Activated T-helper 17 cell treated with anti-CD3 and anti-CD28 coated beads, Interleukin-2, amount 50 U/mL, for 72 hours (primary cell): Measurements from ENCODE around the gene GDF9. TPM values are rescaled to one million over a fixed set of nuclear protein-coding genes. Genes with fewer than 3 reads are reported as not detected.
A peak's percentile ranks its signal among the peaks of the same experiment; 100 is the strongest.

Experiments
- ATAC-seq: fragments of 150-1000 bp; cut with Tn5 transposase; replicated peaks from 2 replicates; pipeline ENCODE4 v1.10.0; 2021; ENCODE audit warnings: mild to moderate bottlenecking, moderate library complexity
- H3K27ac Mint-ChIP-seq: one replicate; pipeline ENCODE4 v1.8.0; 2022; ENCODE audit warnings: mixed read lengths
- H3K27me3 Mint-ChIP-seq: one replicate; pipeline ENCODE4 v1.8.0; 2022; ENCODE audit warnings: mixed read lengths
- H3K36me3 Mint-ChIP-seq: one replicate; pipeline ENCODE4 v1.8.0; 2022; ENCODE audit warnings: low read depth, mild to moderate bottlenecking, mixed read lengths
- H3K4me1 Mint-ChIP-seq: one replicate; pipeline ENCODE4 v1.8.0; 2022; ENCODE audit warnings: mixed read lengths
- H3K4me3 Mint-ChIP-seq: one replicate; pipeline ENCODE4 v1.8.0; 2022; ENCODE audit warnings: mild to moderate bottlenecking, mixed read lengths
- H3K9me3 Mint-ChIP-seq: one replicate; pipeline ENCODE4 v1.8.0; 2022; ENCODE audit warnings: mixed read lengths
- total RNA-seq, 2 donors: library from RNA; stranded (reverse); gene quantifications; one replicate each; pipeline ENCODE4 v1.2.3, GENCODE V29; 2022

GDF9 gene
- total RNA-seq = under 1 TPM; 0.26 to 0.69 TPM

- Mint-ChIP-seq H3K9me3 (no peaks in the 10 kb centered on the region), H3K27ac (peak within 1 kb of the TSS; percentile 100), H3K27me3 (no peaks in the 10 kb centered on the region), H3K4me1 (peaks cover 11% of the 10 kb centered on the region), H3K36me3 (peaks cover 50% of the 10 kb centered on the region), H3K4me3 (peak within 1 kb of the TSS; percentile 100)
- peak; percentile 99 for ATAC-seq
These were observed at the start of gene GDF9, which contains the start of gene UQCRQ for GRCh38 chr5:132866342-132867045. GDF9 (minus strand) TSS chr5:132866469; CDS start chr5:132864533, 1,936 bp downstream. UQCRQ (plus strand) TSS chr5:132866642; CDS start chr5:132866882, 240 bp downstream.

- Mint-ChIP-seq H3K27ac (no peak overlapping the region), H3K4me1 (peaks cover 5% of the 10 kb centered on the region), H3K9me3 (no peaks in the 10 kb centered on the region), H3K36me3 (peaks cover 87% of the 10 kb centered on the region), H3K4me3 (no peak overlapping the region), H3K27me3 (no peaks in the 10 kb centered on the region)
- no peak for ATAC-seq
These were observed 49.4 kb upstream of the GDF9 start for GRCh38 chr5:132915681-132916080.

- Mint-ChIP-seq H3K4me3 (no peak overlapping the region), H3K4me1 (peaks cover 22% of the 10 kb centered on the region), H3K9me3 (no peaks in the 10 kb centered on the region), H3K27ac (no peak overlapping the region), H3K36me3 (peaks cover 74% of the 10 kb centered on the region), H3K27me3 (no peaks in the 10 kb centered on the region)
- ATAC-seq = no peak
These were observed 43.4 kb upstream of the GDF9 start for GRCh38 chr5:132909702-132910101.

- Mint-ChIP-seq H3K4me1 (peaks cover 26% of the 10 kb centered on the region), H3K27ac (no peak overlapping the region), H3K36me3 (peaks cover 75% of the 10 kb centered on the region), H3K4me3 (no peak overlapping the region), H3K27me3 (no peaks in the 10 kb centered on the region), H3K9me3 (no peaks in the 10 kb centered on the region)
- no peak for ATAC-seq
These were observed 40.9 kb upstream of the GDF9 start for GRCh38 chr5:132907161-132907560.

GRCh38 chr5:132905938-132906337 is 39.7 kb upstream of the GDF9 start:
- Mint-ChIP-seq H3K36me3 (peaks cover 75% of the 10 kb centered on the region), H3K4me1 (peaks cover 21% of the 10 kb centered on the region), H3K4me3 (no peak overlapping the region), H3K9me3 (no peaks in the 10 kb centered on the region), H3K27me3 (no peaks in the 10 kb centered on the region), H3K27ac (no peak overlapping the region)
- ATAC-seq = no peak

- H3K9me3 Mint-ChIP-seq = no peaks in the 10 kb centered on the region
- H3K27ac Mint-ChIP-seq = no peak overlapping the region
- no peak overlapping the region for H3K4me3 Mint-ChIP-seq
- peaks cover 10% of the 10 kb centered on the region for H3K4me1 Mint-ChIP-seq
- ATAC-seq = no peak
- H3K36me3 Mint-ChIP-seq = peaks cover 88% of the 10 kb centered on the region
- H3K27me3 Mint-ChIP-seq = no peaks in the 10 kb centered on the region
These were observed 35.5 kb upstream of the GDF9 start for GRCh38 chr5:132901730-132902129.

GRCh38 chr5:132901036-132901435 is 34.8 kb upstream of the GDF9 start:
- H3K36me3 Mint-ChIP-seq = peaks cover 95% of the 10 kb centered on the region
- no peak overlapping the region for H3K27ac Mint-ChIP-seq
- no peaks in the 10 kb centered on the region for H3K27me3 Mint-ChIP-seq
- no peaks in the 10 kb centered on the region for H3K9me3 Mint-ChIP-seq
- H3K4me1 Mint-ChIP-seq = peaks cover 8% of the 10 kb centered on the region
- no peak overlapping the region for H3K4me3 Mint-ChIP-seq
- no peak for ATAC-seq

- no peaks in the 10 kb centered on the region for H3K4me1 Mint-ChIP-seq
- no peak overlapping the region for H3K4me3 Mint-ChIP-seq
- no peaks in the 10 kb centered on the region for H3K27me3 Mint-ChIP-seq
- peaks cover 96% of the 10 kb centered on the region for H3K36me3 Mint-ChIP-seq
- ATAC-seq = peak; percentile 77
- no peaks in the 10 kb centered on the region for H3K9me3 Mint-ChIP-seq
- H3K27ac Mint-ChIP-seq = no peak overlapping the region
These were observed 31.8 kb upstream of the GDF9 start for GRCh38 chr5:132898094-132898493.

- H3K9me3 Mint-ChIP-seq = no peaks in the 10 kb centered on the region
- H3K4me3 Mint-ChIP-seq = no peak overlapping the region
- peaks cover 4% of the 10 kb centered on the region for H3K4me1 Mint-ChIP-seq
- H3K36me3 Mint-ChIP-seq = peaks cover 96% of the 10 kb centered on the region
- H3K27me3 Mint-ChIP-seq = no peaks in the 10 kb centered on the region
- H3K27ac Mint-ChIP-seq = peak overlapping the region; percentile 1
- ATAC-seq = no peak
These were observed 30.4 kb upstream of the GDF9 start for GRCh38 chr5:132896685-132897084.

- Mint-ChIP-seq H3K27ac (peak overlapping the region; percentile 1), H3K9me3 (no peaks in the 10 kb centered on the region), H3K4me3 (no peak overlapping the region), H3K27me3 (no peaks in the 10 kb centered on the region), H3K36me3 (peaks cover 92% of the 10 kb centered on the region), H3K4me1 (peaks cover 4% of the 10 kb centered on the region)
- no peak for ATAC-seq
These were observed 29.5 kb upstream of the GDF9 start for GRCh38 chr5:132895719-132896305.

- Mint-ChIP-seq H3K27me3 (no peaks in the 10 kb centered on the region), H3K4me3 (no peak overlapping the region), H3K27ac (no peak overlapping the region), H3K9me3 (no peaks in the 10 kb centered on the region), H3K36me3 (peaks cover 92% of the 10 kb centered on the region), H3K4me1 (peaks cover 5% of the 10 kb centered on the region)
- ATAC-seq = no peak
These were observed 24.5 kb upstream of the GDF9 start for GRCh38 chr5:132890817-132891216.

GRCh38 chr5:132889501-132889900 is 23.2 kb upstream of the GDF9 start:
- Mint-ChIP-seq H3K27ac (no peak overlapping the region), H3K4me1 (peaks cover 14% of the 10 kb centered on the region), H3K9me3 (no peaks in the 10 kb centered on the region), H3K4me3 (no peak overlapping the region), H3K27me3 (no peaks in the 10 kb centered on the region), H3K36me3 (peaks cover 92% of the 10 kb centered on the region)
- no peak for ATAC-seq

- Mint-ChIP-seq H3K4me3 (no peak overlapping the region), H3K36me3 (peaks cover 94% of the 10 kb centered on the region), H3K27me3 (no peaks in the 10 kb centered on the region), H3K27ac (no peak overlapping the region), H3K9me3 (no peaks in the 10 kb centered on the region), H3K4me1 (peaks cover 14% of the 10 kb centered on the region)
- no peak for ATAC-seq
These were observed 21.0 kb upstream of the GDF9 start for GRCh38 chr5:132887283-132887682.

GRCh38 chr5:132886064-132886823 is 20.0 kb upstream of the GDF9 start:
- Mint-ChIP-seq H3K9me3 (no peaks in the 10 kb centered on the region), H3K27me3 (no peaks in the 10 kb centered on the region), H3K4me3 (no peak overlapping the region), H3K27ac (peak overlapping the region; percentile 15), H3K36me3 (peaks cover 95% of the 10 kb centered on the region), H3K4me1 (peaks cover 10% of the 10 kb centered on the region)
- no peak for ATAC-seq

GRCh38 chr5:132884548-132884947 is 18.3 kb upstream of the GDF9 start:
- H3K36me3 Mint-ChIP-seq = peaks cover 96% of the 10 kb centered on the region
- H3K9me3 Mint-ChIP-seq = no peaks in the 10 kb centered on the region
- H3K27me3 Mint-ChIP-seq = no peaks in the 10 kb centered on the region
- no peak for ATAC-seq
- H3K27ac Mint-ChIP-seq = no peak overlapping the region
- H3K4me1 Mint-ChIP-seq = peaks cover 10% of the 10 kb centered on the region
- no peak overlapping the region for H3K4me3 Mint-ChIP-seq
